ENCODE measurements around the gene ARL17B.
"Not testable (repeated sequence)": the region's sequence is repeated elsewhere in the genome, so short reads cannot be mapped to it uniquely, and the experiment has no call there.

The ARL17B gene

DNA sequence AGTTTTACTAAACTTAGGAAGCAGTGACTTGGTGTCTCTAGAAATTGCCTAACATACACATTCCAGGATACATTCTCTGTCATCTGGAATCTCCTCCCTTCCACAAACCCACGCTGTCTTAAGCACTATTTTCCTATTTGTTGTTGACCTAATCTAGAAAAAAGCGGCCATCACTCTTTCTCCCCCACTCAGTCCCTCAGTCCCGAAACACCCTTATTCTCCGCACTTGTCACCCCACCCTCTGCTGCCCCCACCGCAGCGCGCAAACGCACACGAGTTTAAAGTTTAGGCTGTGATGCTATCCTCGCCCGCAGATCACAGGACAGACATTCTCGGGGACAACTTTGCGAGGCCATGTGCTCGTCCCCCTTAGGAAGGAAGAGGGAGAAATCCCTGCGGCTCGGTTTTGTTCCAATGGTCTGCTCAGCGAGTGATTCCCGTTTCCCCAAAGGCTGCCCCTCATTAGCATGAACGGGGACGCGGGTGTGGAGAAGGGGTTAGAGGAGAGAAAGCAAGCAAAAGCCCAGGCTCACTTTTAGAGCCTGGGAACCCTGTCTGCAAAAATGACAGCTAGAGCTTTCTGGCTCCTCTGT, 95.4 kb downstream of the ARL17B start:
- H3K36me3 ChIP-seq (ENCODE audit: control insufficient read depth, insufficient read depth, low read length); H3K9me3 ChIP-seq (ENCODE audit: control insufficient read depth, insufficient read depth, low read length): not testable (repeated sequence)
- Histone ChIP-seq H3K27me3 (ENCODE audit: control insufficient read depth, insufficient read depth, low read length) (peaks cover 57% of the 10 kb centered on the region), H3K4me3 (ENCODE audit: low read depth, low read length) (peak overlapping the region; percentile 74), H3K9ac (ENCODE audit: low read depth, low read length) (peak overlapping the region; percentile 4), H3K27ac (ENCODE audit: low read depth, low read length) (peak overlapping the region; percentile 23), H3K4me1 (ENCODE audit: control insufficient read depth, insufficient read depth, low read length) (peaks cover 11% of the 10 kb centered on the region)

DNA sequence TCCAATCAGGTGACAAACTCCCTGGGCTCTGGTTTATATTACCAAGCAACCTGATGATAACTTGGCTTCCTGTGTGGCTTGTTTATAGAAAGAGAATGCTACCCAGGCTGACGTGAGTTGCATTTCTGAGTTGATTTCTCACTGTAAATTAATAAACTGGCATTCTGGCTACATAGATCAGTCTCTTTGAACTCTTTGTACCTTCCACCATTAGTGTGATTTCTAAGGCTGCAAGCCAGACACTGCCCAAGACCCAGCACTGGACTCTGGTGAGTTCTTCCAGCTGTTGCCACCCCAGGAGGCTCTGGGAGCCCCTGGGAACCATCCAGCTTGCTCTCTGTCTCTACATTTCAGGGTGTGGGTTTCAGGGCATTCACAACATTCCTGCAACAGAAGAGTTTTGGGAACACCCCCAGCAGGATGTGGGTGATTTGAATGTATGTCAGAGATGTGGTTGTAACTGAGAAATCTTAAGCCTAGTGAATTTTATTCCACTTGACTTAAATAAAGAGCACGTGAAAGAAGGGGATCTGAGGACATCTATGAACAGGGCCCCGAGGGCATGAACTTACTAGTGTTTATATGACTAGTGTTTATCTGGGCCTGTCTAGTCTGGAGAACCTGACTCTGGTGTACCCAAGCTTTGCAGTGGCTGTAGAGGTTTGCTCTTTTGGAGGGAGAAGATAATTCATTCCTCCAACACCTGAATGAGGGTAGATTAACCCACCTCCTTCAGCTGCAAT, 96.9 kb downstream of the ARL17B start:
- no peaks in the 10 kb centered on the region for H3K36me3 ChIP-seq (ENCODE audit: control insufficient read depth, insufficient read depth, low read length)
- no peak overlapping the region for H3K9ac ChIP-seq (ENCODE audit: low read depth, low read length)
- no peaks in the 10 kb centered on the region for H3K9me3 ChIP-seq (ENCODE audit: control insufficient read depth, insufficient read depth, low read length)
- peaks cover 71% of the 10 kb centered on the region for H3K27me3 ChIP-seq (ENCODE audit: control insufficient read depth, insufficient read depth, low read length)
- H3K4me1 ChIP-seq (ENCODE audit: control insufficient read depth, insufficient read depth, low read length): peaks cover 11% of the 10 kb centered on the region
- no peak overlapping the region for H3K4me3 ChIP-seq (ENCODE audit: low read depth, low read length)
- no peak overlapping the region for H3K27ac ChIP-seq (ENCODE audit: low read depth, low read length)

DNA sequence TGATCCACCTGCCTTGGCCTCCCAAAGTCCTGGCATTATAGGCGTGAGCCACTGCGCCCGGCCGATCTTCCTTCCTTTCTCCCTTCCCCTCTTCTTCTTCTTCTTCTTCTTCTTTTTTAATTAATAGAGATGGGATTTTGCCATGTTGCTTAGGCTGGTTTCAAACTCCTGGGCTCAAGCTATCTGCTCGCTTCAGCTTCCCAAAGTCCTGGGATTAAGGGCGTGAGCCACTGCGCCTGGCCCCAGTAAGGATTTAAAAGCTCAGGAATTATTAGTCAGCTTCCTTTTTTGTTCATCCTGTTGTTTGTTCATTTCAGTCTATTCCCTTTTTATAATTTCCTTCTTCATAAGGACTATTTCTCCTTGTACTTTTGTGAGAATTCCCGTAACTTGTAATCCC, 99.3 kb downstream of the ARL17B start:
- peaks cover 57% of the 10 kb centered on the region for H3K27me3 ChIP-seq (ENCODE audit: control insufficient read depth, insufficient read depth, low read length)
- no peak overlapping the region for H3K27ac ChIP-seq (ENCODE audit: low read depth, low read length)
- H3K4me1 ChIP-seq (ENCODE audit: control insufficient read depth, insufficient read depth, low read length): peaks cover 7% of the 10 kb centered on the region
- no peak overlapping the region for H3K9ac ChIP-seq (ENCODE audit: low read depth, low read length)
- no peaks in the 10 kb centered on the region for H3K9me3 ChIP-seq (ENCODE audit: control insufficient read depth, insufficient read depth, low read length)
- no peak overlapping the region for H3K4me3 ChIP-seq (ENCODE audit: low read depth, low read length)
- H3K36me3 ChIP-seq (ENCODE audit: control insufficient read depth, insufficient read depth, low read length): no peaks in the 10 kb centered on the region

DNA sequence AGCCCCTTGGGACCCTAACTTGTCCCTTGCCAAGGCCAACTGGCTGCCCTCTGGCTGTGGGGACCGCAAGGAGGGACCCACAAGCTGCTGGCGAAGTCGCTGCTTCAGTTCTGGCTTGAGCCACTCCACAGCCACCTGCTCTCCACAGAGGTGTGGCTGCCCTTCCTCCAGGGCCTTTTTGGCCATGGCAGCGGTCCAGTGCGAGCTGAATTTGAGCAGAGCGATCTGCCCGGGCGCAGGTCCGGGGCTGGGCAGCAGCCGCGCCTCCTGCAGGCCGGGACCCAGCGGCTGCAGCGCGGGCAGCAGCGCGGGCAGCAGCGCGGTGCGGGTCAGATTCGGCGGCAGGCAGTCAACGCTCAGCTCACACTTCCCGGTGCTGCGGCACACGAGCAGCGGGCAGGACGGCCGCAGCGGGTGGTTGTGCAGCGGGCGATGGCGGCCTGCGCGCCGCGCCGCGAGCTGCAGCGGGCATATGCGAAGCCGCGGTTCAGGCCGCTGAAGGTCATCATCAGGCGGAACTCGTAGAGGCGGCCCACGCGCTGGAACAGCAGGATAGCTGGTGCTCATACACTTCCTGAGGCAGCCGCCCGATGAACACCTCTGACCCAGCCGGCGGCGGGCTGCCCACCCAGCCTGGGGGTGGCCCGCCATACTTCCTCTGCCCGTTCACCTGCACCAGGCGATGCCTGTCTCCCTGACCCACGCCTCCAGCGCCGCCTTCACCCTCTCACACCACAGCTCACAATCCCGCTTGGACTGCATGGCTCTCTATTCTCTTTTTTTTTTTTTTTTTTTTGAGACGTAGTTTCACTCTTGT, 101.5 kb downstream of the ARL17B start:
- not testable (repeated sequence) for H3K27ac ChIP-seq (ENCODE audit: low read depth, low read length); H3K4me1 ChIP-seq (ENCODE audit: control insufficient read depth, insufficient read depth, low read length); H3K36me3 ChIP-seq (ENCODE audit: control insufficient read depth, insufficient read depth, low read length); H3K9ac ChIP-seq (ENCODE audit: low read depth, low read length); H3K9me3 ChIP-seq (ENCODE audit: control insufficient read depth, insufficient read depth, low read length)
- Histone ChIP-seq H3K27me3 (ENCODE audit: control insufficient read depth, insufficient read depth, low read length) (peaks cover 36% of the 10 kb centered on the region), H3K4me3 (ENCODE audit: low read depth, low read length) (peak overlapping the region; percentile 55; the same call in 1 of the 2 replicates)

DNA sequence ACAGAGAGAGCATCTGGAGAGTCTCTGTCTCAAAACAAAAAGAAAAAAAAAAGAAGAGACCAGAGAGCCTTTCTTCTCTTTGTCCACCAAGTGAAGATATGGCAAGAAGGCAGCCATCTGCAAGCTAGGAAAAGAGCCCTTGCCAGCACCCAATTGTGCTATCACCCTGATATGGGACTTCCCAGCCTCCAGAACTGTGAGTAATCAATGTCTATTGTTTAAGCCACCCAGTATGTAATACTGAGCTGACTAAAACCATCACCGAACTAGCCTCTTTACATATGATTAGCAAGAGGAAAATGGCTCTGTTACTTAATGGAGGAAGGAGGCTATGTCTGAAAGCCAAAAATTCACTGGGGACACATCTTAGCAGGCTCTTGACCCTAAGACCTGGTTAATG, 105.2 kb downstream of the ARL17B start:
- H3K4me3 ChIP-seq (ENCODE audit: low read depth, low read length); H3K4me1 ChIP-seq (ENCODE audit: control insufficient read depth, insufficient read depth, low read length); H3K36me3 ChIP-seq (ENCODE audit: control insufficient read depth, insufficient read depth, low read length); H3K27ac ChIP-seq (ENCODE audit: low read depth, low read length); H3K9ac ChIP-seq (ENCODE audit: low read depth, low read length); H3K9me3 ChIP-seq (ENCODE audit: control insufficient read depth, insufficient read depth, low read length): not testable (repeated sequence)
- peaks cover 19% of the 10 kb centered on the region for H3K27me3 ChIP-seq (ENCODE audit: control insufficient read depth, insufficient read depth, low read length)

DNA sequence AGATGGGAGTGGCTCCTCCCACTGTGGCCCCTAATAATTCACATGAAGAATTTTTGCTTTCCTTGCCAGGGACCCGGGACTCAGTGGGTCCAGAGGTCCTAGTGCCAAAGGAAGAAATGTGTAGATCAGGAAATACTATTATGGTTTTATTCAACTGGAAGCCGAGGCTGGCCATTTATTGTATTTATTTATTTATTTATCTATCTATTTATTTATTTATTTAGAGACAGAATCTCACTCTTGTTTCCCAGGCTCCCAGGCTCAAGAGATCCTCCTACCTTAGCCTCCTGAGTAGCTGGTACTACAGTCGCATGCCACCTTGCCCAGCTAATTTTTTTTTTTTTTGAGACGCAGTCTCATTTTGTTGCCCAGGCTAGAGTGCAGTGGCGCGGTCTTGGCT, 107.4 kb downstream of the ARL17B start:
- H3K27me3 ChIP-seq (ENCODE audit: control insufficient read depth, insufficient read depth, low read length); H3K4me3 ChIP-seq (ENCODE audit: low read depth, low read length): not testable (repeated sequence)

GRCh38 chr17:46253722-46254121, 107.8 kb downstream of the ARL17B start:
- not testable (repeated sequence) for H3K4me3 ChIP-seq (ENCODE audit: low read depth, low read length); H3K9me3 ChIP-seq (ENCODE audit: control insufficient read depth, insufficient read depth, low read length); H3K4me1 ChIP-seq (ENCODE audit: control insufficient read depth, insufficient read depth, low read length); H3K27me3 ChIP-seq (ENCODE audit: control insufficient read depth, insufficient read depth, low read length); H3K36me3 ChIP-seq (ENCODE audit: control insufficient read depth, insufficient read depth, low read length); H3K9ac ChIP-seq (ENCODE audit: low read depth, low read length); H3K27ac ChIP-seq (ENCODE audit: low read depth, low read length)

More for the DNA sequence above, 107.4 kb downstream of the ARL17B start:
- H3K36me3 ChIP-seq (ENCODE audit: control insufficient read depth, insufficient read depth, low read length); H3K9ac ChIP-seq (ENCODE audit: low read depth, low read length); H3K4me1 ChIP-seq (ENCODE audit: control insufficient read depth, insufficient read depth, low read length); H3K9me3 ChIP-seq (ENCODE audit: control insufficient read depth, insufficient read depth, low read length); H3K27ac ChIP-seq (ENCODE audit: low read depth, low read length): not testable (repeated sequence)

DNA sequence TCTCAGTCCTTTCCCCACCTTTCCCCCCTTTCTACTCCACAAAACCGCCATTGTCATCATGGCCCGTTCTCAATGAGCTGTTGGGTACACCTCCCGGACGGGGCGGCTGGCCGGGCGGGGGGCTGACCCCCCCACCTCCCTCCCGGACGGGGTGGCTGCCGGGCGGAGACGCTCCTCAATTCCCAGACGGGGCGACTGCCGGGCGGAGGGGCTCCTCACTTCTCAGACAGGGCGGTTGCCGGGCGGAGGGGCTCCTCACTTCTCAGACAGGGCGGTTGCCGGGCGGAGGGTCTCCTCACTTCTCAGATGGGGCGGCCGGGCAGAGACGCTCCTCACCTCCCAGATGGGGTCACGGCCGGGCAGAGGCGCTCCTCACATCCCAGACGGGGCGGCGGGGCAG, 108.8 kb downstream of the ARL17B start:
- not testable (repeated sequence) for H3K9me3 ChIP-seq (ENCODE audit: control insufficient read depth, insufficient read depth, low read length); H3K27ac ChIP-seq (ENCODE audit: low read depth, low read length); H3K4me1 ChIP-seq (ENCODE audit: control insufficient read depth, insufficient read depth, low read length); H3K4me3 ChIP-seq (ENCODE audit: low read depth, low read length); H3K36me3 ChIP-seq (ENCODE audit: control insufficient read depth, insufficient read depth, low read length); H3K9ac ChIP-seq (ENCODE audit: low read depth, low read length); H3K27me3 ChIP-seq (ENCODE audit: control insufficient read depth, insufficient read depth, low read length)

GRCh38 chr17:46249153-46249552, 112.4 kb downstream of the ARL17B start:
- not testable (repeated sequence) for H3K27me3 ChIP-seq (ENCODE audit: control insufficient read depth, insufficient read depth, low read length); H3K9ac ChIP-seq (ENCODE audit: low read depth, low read length); H3K27ac ChIP-seq (ENCODE audit: low read depth, low read length); H3K4me1 ChIP-seq (ENCODE audit: control insufficient read depth, insufficient read depth, low read length); H3K4me3 ChIP-seq (ENCODE audit: low read depth, low read length); H3K9me3 ChIP-seq (ENCODE audit: control insufficient read depth, insufficient read depth, low read length); H3K36me3 ChIP-seq (ENCODE audit: control insufficient read depth, insufficient read depth, low read length)

DNA sequence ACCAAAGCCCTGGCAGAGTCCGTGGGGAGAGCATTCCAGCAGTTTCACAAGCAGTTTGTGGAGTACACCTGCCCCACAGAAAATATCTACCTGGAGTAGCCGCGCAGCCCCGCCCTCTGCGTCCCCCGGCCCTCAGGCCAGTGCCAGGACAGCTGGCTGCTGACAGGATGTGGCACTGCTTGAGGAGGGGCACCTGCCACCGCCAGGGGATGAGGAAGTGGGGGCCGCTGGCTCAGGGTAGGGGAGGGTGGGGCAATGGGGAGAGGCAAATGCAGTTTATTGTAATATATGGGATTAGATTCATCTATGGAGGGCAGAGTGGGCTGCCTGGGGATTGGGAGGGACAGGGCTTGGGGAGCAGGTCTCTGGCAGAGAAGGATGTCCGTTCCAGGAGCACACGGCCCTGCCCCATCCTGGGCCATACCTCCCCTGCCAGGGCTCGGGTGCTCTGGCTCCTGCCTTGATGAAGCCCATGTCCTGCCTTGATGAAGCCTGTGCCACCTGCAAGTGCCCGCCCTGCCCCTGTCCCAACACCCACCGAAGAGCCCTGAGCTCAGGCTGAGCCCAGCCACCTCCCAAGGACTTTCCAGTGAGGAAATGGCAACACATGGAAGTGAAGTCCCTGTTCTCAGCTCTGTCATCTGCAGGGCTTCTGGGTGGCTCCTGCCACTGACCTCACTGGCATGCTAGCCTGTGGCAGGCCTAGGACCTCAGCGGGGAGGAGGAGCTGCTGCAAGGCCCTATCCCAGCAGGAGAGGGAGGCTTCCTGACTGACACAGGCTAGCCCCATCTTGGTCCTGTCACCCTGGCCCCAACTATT, 116.4 kb downstream of the ARL17B start:
- H3K9ac ChIP-seq (ENCODE audit: low read depth, low read length); H3K4me1 ChIP-seq (ENCODE audit: control insufficient read depth, insufficient read depth, low read length); H3K27ac ChIP-seq (ENCODE audit: low read depth, low read length); H3K4me3 ChIP-seq (ENCODE audit: low read depth, low read length); H3K36me3 ChIP-seq (ENCODE audit: control insufficient read depth, insufficient read depth, low read length); H3K27me3 ChIP-seq (ENCODE audit: control insufficient read depth, insufficient read depth, low read length); H3K9me3 ChIP-seq (ENCODE audit: control insufficient read depth, insufficient read depth, low read length): not testable (repeated sequence)

Measured in HUES48 (cell line).